ENCODE measurements around the gene TIMM50. TPM values are rescaled to one million over a fixed set of nuclear protein-coding genes. Genes with fewer than 3 reads are reported as not detected.
"Not testable (repeated sequence)": the region's sequence is repeated elsewhere in the genome, so short reads cannot be mapped to it uniquely, and the experiment has no call there.

The TIMM50 gene
- polyA plus RNA-seq, 1 of the 3 experiments (the other 2 are of a cell fraction) = 98.1 TPM

DNA sequence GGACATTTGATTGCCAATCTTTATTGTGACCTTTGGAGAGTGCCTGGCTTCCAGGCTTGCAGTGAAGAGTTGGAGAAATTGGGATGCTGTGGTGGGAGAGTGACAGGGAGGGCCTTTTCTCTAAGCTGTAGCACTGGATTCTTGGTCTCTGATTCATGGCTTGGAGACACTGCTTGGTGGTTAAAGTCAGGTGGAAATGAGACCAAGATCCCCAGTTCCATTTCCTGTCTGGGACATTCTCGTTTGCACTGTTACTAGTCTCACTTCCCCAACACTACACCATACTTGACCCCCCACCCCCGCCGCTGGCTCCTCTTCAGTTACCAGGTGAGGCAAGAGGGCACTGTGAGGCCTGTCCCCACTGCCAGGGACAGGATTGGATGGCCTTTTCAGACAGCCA, 32.4 kb upstream of the TIMM50 start:
- H3K4me3 ChIP-seq (ENCODE audit: low read depth in 2 of 2, low read length in 1 of 2) = no peak overlapping the region
- 0 out of 2 replicates have a peak overlapping the region, but pooled peaks have one; percentile 14 for H3K9ac ChIP-seq
- H2AFZ ChIP-seq (ENCODE audit: low read depth) = no peak overlapping the region
- no peaks in the 10 kb centered on the region for H3K9me2 ChIP-seq
- POLR2A ChIA-PET = no interaction called here
- no peaks in the 10 kb centered on the region for H3K9me3 ChIP-seq
- H3K36me3 ChIP-seq (replicated peaks in 1 of 2; ENCODE audit: control insufficient read depth in 1 of 2, insufficient read depth in 2 of 2, low read length in 1 of 2) = peaks cover 0 to 26% of the 10 kb centered on the region in 2 experiments
- CTCF ChIA-PET = interaction anchor here (0.7 kb wide), 2 partner anchors 85 to 91 kb away, joined by 3 read pairs; partner anchors contain the start of gene EID2
- H4K20me1 ChIP-seq (ENCODE audit: insufficient read depth) = peaks cover 43% of the 10 kb centered on the region
- H3K27me3 ChIP-seq (ENCODE audit: insufficient read depth) = no peaks in the 10 kb centered on the region
- DNase-seq = no peak
- peak overlapping the region; percentile 97 for H3K4me2 ChIP-seq
- TF ChIP-seq RFX5 (IDR thresholded peaks at IDR 0.05; ENCODE audit: low read length) = no peak
- TF ChIP-seq POLR2AphosphoS5 (IDR thresholded peaks at IDR 0.05; ENCODE audit: low read depth, low read length) = no peak
- no peak for TF ChIP-seq EZH2phosphoT487 (IDR thresholded peaks at IDR 0.05; ENCODE audit: borderline replicate concordance, low read depth)
- no peak for TF ChIP-seq GABPA (IDR thresholded peaks at IDR 0.05; ENCODE audit: low read depth)
- TF ChIP-seq TCF12 (IDR thresholded peaks at IDR 0.05) = no peak
- TF ChIP-seq YY1 (IDR thresholded peaks at IDR 0.05; ENCODE audit: low read depth) = no peak
- TF ChIP-seq, protein P1, sequence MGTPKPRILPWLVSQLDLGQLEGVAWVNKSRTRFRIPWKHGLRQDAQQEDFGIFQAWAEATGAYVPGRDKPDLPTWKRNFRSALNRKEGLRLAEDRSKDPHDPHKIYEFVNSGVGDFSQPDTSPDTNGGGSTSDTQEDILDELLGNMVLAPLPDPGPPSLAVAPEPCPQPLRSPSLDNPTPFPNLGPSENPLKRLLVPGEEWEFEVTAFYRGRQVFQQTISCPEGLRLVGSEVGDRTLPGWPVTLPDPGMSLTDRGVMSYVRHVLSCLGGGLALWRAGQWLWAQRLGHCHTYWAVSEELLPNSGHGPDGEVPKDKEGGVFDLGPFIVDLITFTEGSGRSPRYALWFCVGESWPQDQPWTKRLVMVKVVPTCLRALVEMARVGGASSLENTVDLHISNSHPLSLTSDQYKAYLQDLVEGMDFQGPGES (IDR thresholded peaks at IDR 0.05; ENCODE audit: low read depth, low read length) = no peak
- peaks cover 4 to 12% of the 10 kb centered on the region in 2 experiments; a peak in 3 of 4 replicates for H3K4me1 ChIP-seq (ENCODE audit: control insufficient read depth in 1 of 2, insufficient read depth in 2 of 2, low read depth in 1 of 2, low read length in 1 of 2)
- H3K79me2 ChIP-seq (ENCODE audit: insufficient read depth) = peaks cover 98% of the 10 kb centered on the region
- WGBS (ENCODE audit: low lambda C conversion rate) = 89% methylated on average over 3 of the region's 3 CpGs
- no peak overlapping the region for H3K27ac ChIP-seq (ENCODE audit: low read depth in 2 of 2, low read length in 1 of 2)
- peaks cover 23% of the 10 kb centered on the region for H3F3A ChIP-seq (replicated peaks; ENCODE audit: insufficient read depth)

DNA sequence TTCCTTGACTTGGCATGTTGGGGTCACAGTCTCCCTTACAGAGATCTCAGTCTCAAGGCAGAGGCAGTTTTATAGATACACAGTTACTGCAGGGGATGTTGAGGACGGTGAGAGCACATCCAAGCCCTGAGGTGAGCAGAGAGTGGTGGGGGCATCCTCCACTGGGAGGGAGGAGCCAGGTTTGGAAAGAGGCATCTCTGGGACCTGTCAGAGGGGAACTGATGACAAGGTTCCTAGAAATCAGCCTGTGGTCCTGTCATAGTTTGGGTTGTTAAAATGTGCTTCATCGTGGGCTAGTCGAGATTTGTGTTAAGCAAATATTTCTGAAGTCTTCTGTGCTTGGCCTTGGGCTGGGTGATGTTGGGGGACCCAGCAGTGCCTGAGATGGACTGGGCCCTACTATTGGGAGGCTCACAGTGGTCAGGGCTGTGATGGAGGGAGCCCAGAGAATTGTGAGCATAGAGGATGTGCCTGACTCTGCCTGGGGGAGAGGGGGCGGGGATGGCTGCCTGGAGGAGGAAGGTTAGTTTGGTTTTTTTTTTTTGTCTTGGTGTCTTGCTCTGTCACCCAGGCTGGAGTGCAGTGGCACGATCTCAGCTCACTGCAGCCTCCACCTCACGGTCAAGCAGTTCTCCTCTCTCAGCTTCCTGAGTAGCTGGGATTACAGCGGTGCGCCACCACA, 31.4 kb upstream of the TIMM50 start:
- peaks cover 4 to 12% of the 10 kb centered on the region in 2 experiments; a peak in 3 of 4 replicates for H3K4me1 ChIP-seq (ENCODE audit: control insufficient read depth in 1 of 2, insufficient read depth in 2 of 2, low read depth in 1 of 2, low read length in 1 of 2)
- no peaks in the 10 kb centered on the region for H3K27me3 ChIP-seq (ENCODE audit: insufficient read depth)
- H3K27ac ChIP-seq (ENCODE audit: low read depth in 2 of 2, low read length in 1 of 2) = no peak overlapping the region
- H3F3A ChIP-seq (replicated peaks; ENCODE audit: insufficient read depth) = peaks cover 29% of the 10 kb centered on the region
- CTCF ChIA-PET = interaction anchor here (0.7 to 1.5 kb wide), 3 partner anchors 8 to 90 kb away, joined by 3 to 5 read pairs (median 3); partner anchors contain the start of gene EID2
- no peak overlapping the region for H2AFZ ChIP-seq (ENCODE audit: low read depth)
- H3K9ac ChIP-seq = no peak overlapping the region
- no peaks in the 10 kb centered on the region for H3K9me2 ChIP-seq
- peaks cover 98% of the 10 kb centered on the region for H3K79me2 ChIP-seq (ENCODE audit: insufficient read depth)
- no peak for DNase-seq
- H3K4me3 ChIP-seq (ENCODE audit: low read depth in 2 of 2, low read length in 1 of 2) = no peak overlapping the region
- no peaks in the 10 kb centered on the region for H3K9me3 ChIP-seq
- no peak overlapping the region for H3K4me2 ChIP-seq
- POLR2A ChIA-PET = no interaction called here
- 88% methylated on average over 8 of the region's 8 CpGs for WGBS (ENCODE audit: low lambda C conversion rate)
- peaks cover 4 to 32% of the 10 kb centered on the region in 2 experiments for H3K36me3 ChIP-seq (replicated peaks in 1 of 2; ENCODE audit: control insufficient read depth in 1 of 2, insufficient read depth in 2 of 2, low read length in 1 of 2)
- TF ChIP-seq MXI1 (IDR thresholded peaks at IDR 0.05; ENCODE audit: low read depth, low read length) (no peak), NFIC (IDR thresholded peaks at IDR 0.05; ENCODE audit: borderline replicate concordance) (no peak), GATA2 (CRISPR knock-in tag; IDR thresholded peaks at IDR 0.05) (no peak), TEAD4 (IDR thresholded peaks at IDR 0.05; ENCODE audit: borderline replicate concordance, insufficient read depth) (no peak), ELF1 (IDR thresholded peaks at IDR 0.05) (no peak), RXRA (IDR thresholded peaks at IDR 0.05; ENCODE audit: borderline replicate concordance, low read depth) (no peak)
- peaks cover 43% of the 10 kb centered on the region for H4K20me1 ChIP-seq (ENCODE audit: insufficient read depth)

DNA sequence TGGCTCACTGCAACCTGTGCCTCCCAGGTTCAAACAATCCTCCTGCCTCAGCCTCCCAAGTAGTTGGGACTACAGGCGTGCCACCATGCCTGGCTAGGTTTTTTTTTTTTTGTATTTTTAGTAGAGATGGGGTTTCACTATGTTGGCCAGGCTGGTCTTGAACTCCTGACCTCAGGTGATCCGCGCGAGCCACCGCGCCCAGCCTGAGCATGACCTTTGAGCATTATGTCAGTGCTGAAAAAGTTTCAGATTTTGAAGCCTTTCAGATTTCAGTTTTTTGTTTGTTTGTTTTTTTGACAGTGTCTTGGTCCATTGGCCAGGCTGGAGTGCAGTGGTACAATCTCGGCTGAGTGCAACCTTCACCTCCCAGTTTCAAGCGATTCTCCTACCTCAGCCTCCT, 29.4 kb upstream of the TIMM50 start:
- H3K9me2 ChIP-seq; DNase-seq; H2AFZ ChIP-seq (ENCODE audit: low read depth); POLR2A ChIA-PET; H3K4me2 ChIP-seq; H3K27me3 ChIP-seq (ENCODE audit: insufficient read depth); H3K4me3 ChIP-seq (ENCODE audit: low read depth in 2 of 2, low read length in 1 of 2); H3K9ac ChIP-seq; H3K9me3 ChIP-seq; H3K27ac ChIP-seq (ENCODE audit: low read depth in 2 of 2, low read length in 1 of 2): not testable (repeated sequence)
- 98% methylated on average over 8 of the region's 8 CpGs for WGBS (ENCODE audit: low lambda C conversion rate)
- peaks cover 10 to 36% of the 10 kb centered on the region in 2 experiments for H3K36me3 ChIP-seq (replicated peaks in 1 of 2; ENCODE audit: control insufficient read depth in 1 of 2, insufficient read depth in 2 of 2, low read length in 1 of 2)
- peaks cover 95% of the 10 kb centered on the region for H3K79me2 ChIP-seq (ENCODE audit: insufficient read depth)
- peaks cover 47% of the 10 kb centered on the region for H4K20me1 ChIP-seq (ENCODE audit: insufficient read depth)
- CTCF ChIA-PET = interaction anchor here (1.1 kb wide), 2 partner anchors 10 to 81 kb away, joined by 4 read pairs; partner anchors contain the start of gene EID2B
- peaks cover 21% of the 10 kb centered on the region for H3F3A ChIP-seq (replicated peaks; ENCODE audit: insufficient read depth)
- H3K4me1 ChIP-seq (ENCODE audit: control insufficient read depth in 1 of 2, insufficient read depth in 2 of 2, low read depth in 1 of 2, low read length in 1 of 2) = peaks cover 3 to 12% of the 10 kb centered on the region in 2 experiments; a peak in 3 of 4 replicates
